GM12892 (cell line): ENCODE data around the gene TCEAL9.

ENCODE experiments used
- POLR2A ChIP-seq: IDR thresholded peaks from 2 replicates; pipeline ENCODE4 v1.6.1; 2011; ENCODE audit warnings: low read depth, low read length, control low read depth
- POLR2AphosphoS5 ChIP-seq: IDR thresholded peaks from 2 replicates; pipeline ENCODE4 v1.6.1; 2011; ENCODE audit warnings: low read depth, low read length, control low read depth

DNA sequence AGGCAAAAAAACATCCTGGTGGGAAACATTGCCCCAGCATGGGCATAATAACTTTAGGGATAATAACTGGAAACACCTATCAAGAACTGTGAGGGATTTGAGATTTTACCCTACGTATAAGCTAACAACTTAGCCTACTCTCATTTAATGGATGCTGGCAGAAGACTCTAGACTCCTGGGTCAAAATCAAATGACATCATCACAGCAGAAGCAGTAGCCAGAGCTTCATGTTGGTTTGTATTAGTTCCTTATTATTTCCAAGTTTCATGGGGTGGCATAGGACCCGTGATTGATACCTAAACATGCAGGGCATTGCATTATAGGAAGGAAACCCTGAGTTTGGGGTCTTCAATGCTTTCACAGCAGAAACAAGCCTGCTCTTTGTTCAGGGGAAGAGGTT lies 4.6 kb downstream of the TCEAL9 start:
- no peak for TF ChIP-seq POLR2AphosphoS5
- TF ChIP-seq POLR2A, result no peak
